ENCODE results near the gene MAGI2. TPM values are rescaled to one million over a fixed set of nuclear protein-coding genes. Genes with fewer than 3 reads are reported as not detected.

MAGI2 gene
- total RNA-seq, 1 experiment from 2014 or later: 0.84 TPM

DNA sequence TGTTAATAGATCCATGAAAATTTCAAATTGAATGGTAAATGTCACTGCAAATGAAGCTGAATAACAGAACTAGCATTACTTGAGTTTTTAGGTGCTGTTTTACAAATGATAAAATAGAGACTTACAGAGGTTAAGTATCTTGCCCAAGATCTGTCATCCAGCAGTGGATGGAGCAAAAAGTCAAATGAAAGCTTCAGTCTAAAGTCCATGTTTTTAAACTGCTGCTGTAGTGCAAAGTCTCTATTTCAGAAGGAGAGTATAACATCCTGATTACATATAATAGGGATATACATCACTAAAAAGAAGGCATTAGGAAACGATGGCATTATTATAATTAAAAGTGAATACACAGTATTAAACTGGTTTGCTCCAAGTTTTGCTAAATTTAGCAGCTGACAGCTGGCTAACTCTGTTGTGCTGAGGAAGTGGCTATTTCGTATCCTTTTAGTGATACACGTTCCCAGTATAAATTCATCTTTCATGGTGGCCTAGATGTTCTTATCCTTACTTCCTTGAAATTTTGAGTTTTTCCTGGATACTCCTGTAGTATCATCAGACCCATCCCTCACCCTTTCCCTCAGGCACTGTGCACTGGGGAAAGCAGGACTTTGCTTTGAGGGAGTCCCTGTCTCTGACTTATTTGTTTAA, 603.2 kb downstream of the MAGI2 start:
- DNase-seq (ENCODE audit: low read depth): no peak
- in situ Hi-C loops (cut with HindIII; ENCODE audit: low pct_unique_long_range_greater_than_20kb, low sequenced_read_pairs): no loop called here

- in situ Hi-C loops (cut with HindIII; ENCODE audit: low pct_unique_long_range_greater_than_20kb, low sequenced_read_pairs): no loop called here
Observed at GRCh38 chr7:78845155-78845554, 608.3 kb downstream of the MAGI2 start.

GRCh38 chr7:78842068-78842467, 611.4 kb downstream of the MAGI2 start:
- in situ Hi-C loops (cut with HindIII; ENCODE audit: low pct_unique_long_range_greater_than_20kb, low sequenced_read_pairs): no loop called here
- no peak for DNase-seq (ENCODE audit: low read depth)

More at GRCh38 chr7:78845155-78845554, 608.3 kb downstream of the MAGI2 start:
- DNase-seq (ENCODE audit: low read depth): no peak

GRCh38 chr7:78835897-78836296, 617.6 kb downstream of the MAGI2 start:
- in situ Hi-C loops (cut with HindIII; ENCODE audit: low pct_unique_long_range_greater_than_20kb, low sequenced_read_pairs): no loop called here
- no peak for DNase-seq (ENCODE audit: low read depth)

- DNase-seq (ENCODE audit: low read depth): no peak
- in situ Hi-C loops (cut with HindIII; ENCODE audit: low pct_unique_long_range_greater_than_20kb, low sequenced_read_pairs): no loop called here
Observed at GRCh38 chr7:78828317-78828716, 625.1 kb downstream of the MAGI2 start.

GRCh38 chr7:78803501-78804127, 649.9 kb downstream of the MAGI2 start:
- in situ Hi-C loops (cut with HindIII; ENCODE audit: low pct_unique_long_range_greater_than_20kb, low sequenced_read_pairs): no loop called here
- DNase-seq (ENCODE audit: low read depth): no peak

GRCh38 chr7:78794101-78794500, 659.4 kb downstream of the MAGI2 start:
- in situ Hi-C loops (cut with HindIII; ENCODE audit: low pct_unique_long_range_greater_than_20kb, low sequenced_read_pairs): no loop called here

DNA sequence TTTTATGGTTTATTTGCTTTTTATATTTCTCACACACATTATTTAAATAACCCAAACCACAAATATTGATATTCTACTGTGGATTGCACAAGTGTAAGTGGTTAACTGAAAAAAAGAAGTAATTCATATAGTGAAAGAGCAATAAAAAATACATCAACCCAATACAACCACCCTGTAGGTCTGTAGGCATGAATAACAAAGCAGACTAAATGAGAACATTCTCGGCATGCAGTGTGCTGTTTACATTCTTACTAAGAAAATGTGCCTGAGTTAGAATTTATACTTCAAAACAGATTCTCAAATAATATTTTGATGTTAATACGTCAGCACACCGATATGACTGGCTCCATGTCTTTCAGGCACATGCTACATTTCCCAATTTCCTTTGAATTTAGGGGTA, 660.8 kb downstream of the MAGI2 start:
- no peak for DNase-seq (ENCODE audit: low read depth)
- in situ Hi-C loops (cut with HindIII; ENCODE audit: low pct_unique_long_range_greater_than_20kb, low sequenced_read_pairs): no loop called here

More at GRCh38 chr7:78794101-78794500, 659.4 kb downstream of the MAGI2 start:
- DNase-seq (ENCODE audit: low read depth): no peak

GRCh38 chr7:78792006-78792405, 661.5 kb downstream of the MAGI2 start:
- DNase-seq (ENCODE audit: low read depth): no peak
- in situ Hi-C loops (cut with HindIII; ENCODE audit: low pct_unique_long_range_greater_than_20kb, low sequenced_read_pairs): no loop called here

- in situ Hi-C loops (cut with HindIII; ENCODE audit: low pct_unique_long_range_greater_than_20kb, low sequenced_read_pairs): no loop called here
- DNase-seq (ENCODE audit: low read depth): no peak
Observed at GRCh38 chr7:78788464-78788863, 665.0 kb downstream of the MAGI2 start.

DNA sequence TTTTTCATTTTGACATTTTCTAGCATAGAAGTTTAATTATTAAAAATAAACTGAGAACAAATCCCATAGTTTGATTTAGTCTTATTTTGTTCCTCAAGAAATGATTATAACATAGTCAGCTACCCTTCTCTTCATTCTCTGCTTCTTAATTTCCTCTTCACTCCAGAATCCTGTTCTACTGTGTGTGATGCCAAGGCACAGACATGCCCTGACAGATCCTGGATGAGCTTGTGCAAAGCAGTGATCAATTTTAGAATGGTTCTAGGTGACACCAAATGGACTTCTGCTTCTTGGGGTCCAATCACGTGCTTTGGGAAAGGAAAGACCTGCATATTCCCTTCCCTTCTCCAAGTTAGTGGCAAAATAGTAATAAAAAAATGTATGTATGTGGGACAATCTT, 665.6 kb downstream of the MAGI2 start:
- DNase-seq (ENCODE audit: low read depth): no peak
- in situ Hi-C loops (cut with HindIII; ENCODE audit: low pct_unique_long_range_greater_than_20kb, low sequenced_read_pairs): no loop called here

- in situ Hi-C loops (cut with HindIII; ENCODE audit: low pct_unique_long_range_greater_than_20kb, low sequenced_read_pairs): no loop called here
- DNase-seq (ENCODE audit: low read depth): no peak
Observed at GRCh38 chr7:78786055-78786454, 667.4 kb downstream of the MAGI2 start.

GRCh38 chr7:78783179-78783962, 670.1 kb downstream of the MAGI2 start:
- in situ Hi-C loops (cut with HindIII; ENCODE audit: low pct_unique_long_range_greater_than_20kb, low sequenced_read_pairs): no loop called here
- DNase-seq (ENCODE audit: low read depth): no peak

GRCh38 chr7:78780560-78780959, 672.9 kb downstream of the MAGI2 start:
- in situ Hi-C loops (cut with HindIII; ENCODE audit: low pct_unique_long_range_greater_than_20kb, low sequenced_read_pairs): no loop called here
- DNase-seq (ENCODE audit: low read depth): no peak

GRCh38 chr7:78779788-78780187, 673.7 kb downstream of the MAGI2 start:
- in situ Hi-C loops (cut with HindIII; ENCODE audit: low pct_unique_long_range_greater_than_20kb, low sequenced_read_pairs): no loop called here
- DNase-seq (ENCODE audit: low read depth): no peak

DNA sequence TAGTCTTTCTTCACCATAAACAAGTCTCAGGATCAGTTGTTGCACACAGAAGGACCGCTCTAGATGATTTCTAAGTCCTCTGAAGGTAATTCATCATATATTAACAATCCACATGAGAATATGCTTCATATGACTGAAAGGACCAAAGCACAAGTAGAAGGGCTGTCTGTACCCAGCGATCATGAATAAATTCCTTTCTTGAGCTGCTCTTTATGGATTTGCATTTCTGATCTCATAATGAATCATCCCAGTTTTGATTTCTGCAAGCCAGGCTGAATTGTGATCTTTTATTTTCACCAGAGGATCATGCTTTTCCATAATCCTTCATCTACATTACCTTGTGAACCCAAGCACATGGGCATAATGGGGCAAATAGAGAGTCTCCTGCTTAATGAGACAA, 675.6 kb downstream of the MAGI2 start:
- no peak for DNase-seq (ENCODE audit: low read depth)
- in situ Hi-C loops (cut with HindIII; ENCODE audit: low pct_unique_long_range_greater_than_20kb, low sequenced_read_pairs): no loop called here

GRCh38 chr7:78770422-78771410, 682.8 kb downstream of the MAGI2 start:
- in situ Hi-C loops (cut with HindIII; ENCODE audit: low pct_unique_long_range_greater_than_20kb, low sequenced_read_pairs): no loop called here
- DNase-seq (ENCODE audit: low read depth): no peak

DNA sequence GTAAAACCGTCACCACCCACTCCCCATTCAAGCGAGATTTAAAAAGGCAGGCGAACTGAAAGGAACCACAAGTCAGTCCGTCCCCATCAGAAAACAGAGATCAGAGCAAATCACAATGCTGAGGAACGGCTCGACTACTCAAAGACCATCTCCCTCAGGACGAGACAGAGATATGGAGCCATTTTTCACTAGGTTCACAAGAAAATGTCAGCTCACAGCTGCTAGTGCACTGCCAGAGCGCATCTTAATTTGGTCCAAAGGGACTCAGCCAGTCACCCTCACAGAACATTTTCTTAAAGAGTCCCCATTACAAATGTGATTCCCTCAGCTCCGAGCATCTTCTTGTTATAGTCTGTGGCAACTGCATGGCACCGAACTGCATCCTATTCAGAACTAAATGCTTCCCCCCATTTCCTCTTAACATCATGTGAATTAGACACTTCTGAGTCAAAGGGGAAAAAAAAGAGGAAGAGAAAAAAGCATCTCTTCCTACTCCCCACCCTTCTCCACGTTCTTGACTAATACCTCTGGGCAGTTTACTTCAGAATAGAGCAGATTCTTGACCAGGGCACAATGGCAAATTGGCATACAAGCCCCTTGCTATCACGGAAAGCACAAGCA, 683.9 kb downstream of the MAGI2 start:
- DNase-seq (ENCODE audit: low read depth): no peak
- in situ Hi-C loops (cut with HindIII; ENCODE audit: low pct_unique_long_range_greater_than_20kb, low sequenced_read_pairs): no loop called here
